GM12874 (cell line): ENCODE results near the gene HPCAL1.

Source experiments
- TF ChIP-seq, protein P1 (sequence below): IDR thresholded peaks from 2 replicates; pipeline ENCODE4 v1.5.1; 2011; ENCODE audit warnings: low read depth, mild to moderate bottlenecking, control low read depth, low read length, moderate library complexity; ENCODE audit not compliant: insufficient read depth

HPCAL1 gene

GRCh38 chr2:10318345-10318744 is 15.6 kb downstream of the HPCAL1 start:
- TF ChIP-seq, protein P1, sequence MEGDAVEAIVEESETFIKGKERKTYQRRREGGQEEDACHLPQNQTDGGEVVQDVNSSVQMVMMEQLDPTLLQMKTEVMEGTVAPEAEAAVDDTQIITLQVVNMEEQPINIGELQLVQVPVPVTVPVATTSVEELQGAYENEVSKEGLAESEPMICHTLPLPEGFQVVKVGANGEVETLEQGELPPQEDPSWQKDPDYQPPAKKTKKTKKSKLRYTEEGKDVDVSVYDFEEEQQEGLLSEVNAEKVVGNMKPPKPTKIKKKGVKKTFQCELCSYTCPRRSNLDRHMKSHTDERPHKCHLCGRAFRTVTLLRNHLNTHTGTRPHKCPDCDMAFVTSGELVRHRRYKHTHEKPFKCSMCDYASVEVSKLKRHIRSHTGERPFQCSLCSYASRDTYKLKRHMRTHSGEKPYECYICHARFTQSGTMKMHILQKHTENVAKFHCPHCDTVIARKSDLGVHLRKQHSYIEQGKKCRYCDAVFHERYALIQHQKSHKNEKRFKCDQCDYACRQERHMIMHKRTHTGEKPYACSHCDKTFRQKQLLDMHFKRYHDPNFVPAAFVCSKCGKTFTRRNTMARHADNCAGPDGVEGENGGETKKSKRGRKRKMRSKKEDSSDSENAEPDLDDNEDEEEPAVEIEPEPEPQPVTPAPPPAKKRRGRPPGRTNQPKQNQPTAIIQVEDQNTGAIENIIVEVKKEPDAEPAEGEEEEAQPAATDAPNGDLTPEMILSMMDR = no peak

GRCh38 chr2:10319892-10320574 is 17.3 kb downstream of the HPCAL1 start:
- TF ChIP-seq, protein P1 = no peak

- TF ChIP-seq, protein P1 = no peak
These were observed 17.8 kb downstream of the HPCAL1 start for GRCh38 chr2:10320575-10320931.

- TF ChIP-seq, protein P1 = no peak
These were observed 18.2 kb downstream of the HPCAL1 start for GRCh38 chr2:10320933-10321332.

DNA sequence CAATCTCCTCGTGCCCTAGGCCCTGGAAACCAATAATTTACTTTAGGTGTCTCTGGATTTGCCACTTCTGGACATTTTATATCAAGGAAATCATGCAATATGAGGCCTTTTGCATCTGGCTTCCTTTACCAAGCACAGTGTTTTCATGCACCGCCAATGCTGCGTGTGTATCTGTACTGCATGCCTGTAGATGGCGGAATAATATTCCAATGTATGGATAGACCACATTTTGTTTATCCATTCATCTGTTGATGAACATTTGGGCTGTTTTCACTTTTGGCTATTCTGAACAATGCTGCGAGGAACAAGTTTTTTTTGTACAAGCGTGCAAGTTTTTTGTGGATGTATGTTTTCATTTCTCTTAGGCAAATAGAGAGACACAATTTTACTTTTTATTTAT is 18.9 kb downstream of the HPCAL1 start:
- TF ChIP-seq, protein P1 = no peak

- TF ChIP-seq, protein P1 = no peak
These were observed 19.8 kb downstream of the HPCAL1 start for GRCh38 chr2:10322481-10322880.

- TF ChIP-seq, protein P1 = no peak
These were observed 20.3 kb downstream of the HPCAL1 start for GRCh38 chr2:10322973-10323372.
